Gastrocnemius medialis (tissue), 4 donors: ENCODE data around the gene ABCB4. TPM values are rescaled to one million over a fixed set of nuclear protein-coding genes. Genes with fewer than 3 reads are reported as not detected.

Experiments
- ATAC-seq, 2 donors: fragments of 150-250 bp; one replicate each; pipeline ENCODE4 v1.9.1; 2016
- DNase-seq, 2 donors: peaks; one replicate each; pipeline ENCODE4 v3.0.0-alpha.2; 2019
- H3K27ac ChIP-seq, 4 donors: fragments of 200-600 bp; sonication (generic); 1 replicate in 1 of 4; 2 replicates in 3 of 4; pipeline ENCODE4 v1.5.1; 2016 to 2018; ENCODE audit warnings: mild to moderate bottlenecking in 2 of 4, moderate library complexity in 1 of 4
- H3K27me3 ChIP-seq, 3 donors: fragments of 200-600 bp; sonication (generic) in 2 of 3; 1 replicate in 1 of 3; 2 replicates in 2 of 3; pipeline versions ENCODE4 v1.5.1 to v1.6.0; 2016 to 2019; ENCODE audit warnings: mild to moderate bottlenecking in 1 of 3, moderate library complexity in 1 of 3
- H3K36me3 ChIP-seq, 2 donors: fragments of 200-600 bp; sonication (generic) in 1 of 2; one replicate each; pipeline ENCODE4 v1.5.1; 2017 to 2018
- H3K4me1 ChIP-seq, 2 donors: fragments of 200-600 bp; sonication (generic) in 1 of 2; one replicate each; pipeline ENCODE4 v1.5.1; 2016 to 2017; ENCODE audit warnings: mild to moderate bottlenecking in 2 of 2
- H3K4me3 ChIP-seq, 4 donors: fragments of 200-600 bp; sonication (generic) in 3 of 4; 1 replicate in 1 of 4; 2 replicates in 3 of 4; pipeline ENCODE4 v1.5.1; 2016 to 2019; ENCODE audit warnings: mild to moderate bottlenecking in 2 of 4
- H3K9me3 ChIP-seq, 3 donors: fragments of 200-600 bp; sonication (generic) in 2 of 3; 1 replicate in 1 of 3; 2 replicates in 2 of 3; pipeline ENCODE4 v1.5.1; 2016 to 2019
- CTCF ChIP-seq, 5 experiments: fragments of 450-650 bp in 3 of 5; fragments of 200-600 bp in 2 of 5; sonication (generic) in 2 of 5; IDR thresholded peaks in 4 of 5; conservative IDR thresholded peaks in 1 of 5; 1 replicate in 4 of 5; 2 replicates in 1 of 5; pipeline ENCODE4 v1.5.1; 2016 to 2019; ENCODE audit warnings: antibody characterized with exemption in 5 of 5, mild to moderate bottlenecking in 3 of 5, moderate library complexity in 3 of 5
- POLR2A ChIP-seq, 2 donors: fragments of 450-650 bp; IDR thresholded peaks; one replicate each; pipeline ENCODE4 v1.6.1; 2017; ENCODE audit warnings: antibody characterized with exemption in 2 of 2, mild to moderate bottlenecking in 2 of 2, moderate library complexity in 2 of 2
- in situ Hi-C, 4 donors: fragments of 200-750 bp; cut with MboI; loops; one replicate each; pipeline versions ENCODE4 v1.15.0 to v1.8.0; 2017; ENCODE audit warnings: low sequenced_read_pairs in 4 of 4
- intact Hi-C: fragments of 100-400 bp; cut with DNase I; formaldehyde crosslinking; loops from one replicate; pipeline ENCODE4 v1.15.1; 2023; ENCODE audit warnings: low total_unique reads
- total RNA-seq, 4 donors: library from RNA; depleted of rRNA; stranded (reverse); fragments of >200 nt; gene quantifications; one replicate each; pipeline versions ENCODE4 v1.1.0 to v1.2.3, GENCODE V29; 2016

ABCB4 gene
- total RNA-seq, 4 donors from 2014 or later, result 0.61 to 2.3 (median 1.1) TPM

GRCh38 chr7:87398446-87398845 is 77.0 kb downstream of the ABCB4 start:
- H3K36me3 ChIP-seq, result peaks cover 0 to 36% of the 10 kb centered on the region in 2 donors
- H3K4me3 ChIP-seq, result no peak overlapping the region
- DNase-seq (no peak), ATAC-seq (no peak)
- TF ChIP-seq POLR2A (IDR thresholded peaks at IDR 0.05) (no peak), CTCF (IDR thresholded peaks at IDR 0.05 in 4 of 5, conservative IDR thresholded peaks at IDR 0.05 in 1 of 5) (no peak)
- H3K27me3 ChIP-seq, result no peaks in the 10 kb centered on the region
- in situ Hi-C loops (no loop called here), intact Hi-C loops (no loop called here)
- H3K9me3 ChIP-seq, result no peaks in the 10 kb centered on the region
- H3K4me1 ChIP-seq, result no peaks in the 10 kb centered on the region
- no peak overlapping the region for H3K27ac ChIP-seq

- no peaks in the 10 kb centered on the region for H3K9me3 ChIP-seq
- in situ Hi-C loops, result no loop called here
- ATAC-seq (no peak), DNase-seq (no peak)
- no peak overlapping the region for H3K4me3 ChIP-seq
- no peaks in the 10 kb centered on the region for H3K27me3 ChIP-seq
- intact Hi-C loops, result no loop called here
- H3K4me1 ChIP-seq, result no peaks in the 10 kb centered on the region
- no peak overlapping the region for H3K27ac ChIP-seq
- TF ChIP-seq CTCF (IDR thresholded peaks at IDR 0.05 in 4 of 5, conservative IDR thresholded peaks at IDR 0.05 in 1 of 5), result no peak
- no peak for TF ChIP-seq POLR2A (IDR thresholded peaks at IDR 0.05)
- peaks cover 0 to 44% of the 10 kb centered on the region in 2 donors for H3K36me3 ChIP-seq
Measured at GRCh38 chr7:87395442-87396020, 79.9 kb downstream of the ABCB4 start.

GRCh38 chr7:87391020-87391701 is 84.3 kb downstream of the ABCB4 start:
- Histone ChIP-seq H3K4me3 (no peak overlapping the region), H3K4me1 (no peaks in the 10 kb centered on the region), H3K27ac (no peak overlapping the region), H3K27me3 (no peaks in the 10 kb centered on the region), H3K36me3 (peaks cover 0 to 30% of the 10 kb centered on the region in 2 donors), H3K9me3 (no peaks in the 10 kb centered on the region)
- ATAC-seq (no peak), DNase-seq (no peak)
- TF ChIP-seq CTCF (IDR thresholded peaks at IDR 0.05 in 4 of 5, conservative IDR thresholded peaks at IDR 0.05 in 1 of 5), result no peak
- TF ChIP-seq POLR2A (IDR thresholded peaks at IDR 0.05), result no peak
- in situ Hi-C loops (no loop called here), intact Hi-C loops (no loop called here)

GRCh38 chr7:87380905-87381304 is 94.6 kb downstream of the ABCB4 start:
- H3K27me3 ChIP-seq, result no peaks in the 10 kb centered on the region
- H3K27ac ChIP-seq, result no peak overlapping the region
- DNase-seq (no peak), ATAC-seq (no peak)
- in situ Hi-C loops, result no loop called here
- no peaks in the 10 kb centered on the region for H3K4me1 ChIP-seq
- H3K4me3 ChIP-seq, result no peak overlapping the region
- peaks cover 0 to 25% of the 10 kb centered on the region in 2 donors for H3K36me3 ChIP-seq
- no peak for TF ChIP-seq CTCF (IDR thresholded peaks at IDR 0.05 in 4 of 5, conservative IDR thresholded peaks at IDR 0.05 in 1 of 5)
- TF ChIP-seq POLR2A (IDR thresholded peaks at IDR 0.05), result no peak
- intact Hi-C loops, result no loop called here
- H3K9me3 ChIP-seq, result no peaks in the 10 kb centered on the region
